MM.1S (cell line): ENCODE measurements around the gene GTF3C2.

Source experiments
- DNase-seq: peaks from one replicate; pipeline ENCODE4 v3.0.0-alpha.2; 2015
- H2AFZ ChIP-seq: fragments of 300-600 bp; sonication (generic); 2 replicates; pipeline ENCODE4 v1.6.0; 2016; ENCODE audit warnings: antibody characterized with exemption, low read length
- H3F3A ChIP-seq: fragments of 300-600 bp; sonication (generic); 2 replicates; pipeline ENCODE4 v1.6.1; 2016; ENCODE audit warnings: mild to moderate bottlenecking, antibody characterized with exemption, low read length, moderate library complexity, mixed read lengths; ENCODE audit not compliant: insufficient read depth
- H3K27ac ChIP-seq: fragments of 300-600 bp; sonication (generic); 2 replicates; pipeline ENCODE4 v1.5.1; 2016; ENCODE audit warnings: mild to moderate bottlenecking, low read length
- H3K27me3 ChIP-seq: fragments of 300-600 bp; sonication (generic); replicated peaks from 2 replicates; pipeline ENCODE4 v1.6.0; 2016; ENCODE audit warnings: low read length; ENCODE audit not compliant: insufficient read depth
- H3K36me3 ChIP-seq: fragments of 300-600 bp; sonication (generic); replicated peaks from 2 replicates; pipeline ENCODE4 v1.6.1; 2016; ENCODE audit warnings: mild to moderate bottlenecking, low read length, mixed read lengths; ENCODE audit not compliant: insufficient read depth
- H3K4me1 ChIP-seq: fragments of 300-600 bp; sonication (generic); 2 replicates; pipeline ENCODE4 v1.6.1; 2016; ENCODE audit warnings: low read length, mixed read lengths
- H3K4me2 ChIP-seq: fragments of 300-600 bp; sonication (generic); 2 replicates; pipeline ENCODE4 v1.6.0; 2016; ENCODE audit warnings: low read depth, low read length
- H3K4me3 ChIP-seq: fragments of 300-600 bp; sonication (generic); 2 replicates; pipeline ENCODE4 v1.5.1; 2016; ENCODE audit warnings: low read length, mixed read lengths
- H3K79me2 ChIP-seq: fragments of 300-600 bp; sonication (generic); 2 replicates; pipeline ENCODE4 v1.6.1; 2016; ENCODE audit warnings: mixed run types, low read length, mixed read lengths
- H3K9ac ChIP-seq: fragments of 300-600 bp; sonication (generic); 2 replicates; pipeline ENCODE4 v1.6.1; 2016; ENCODE audit warnings: low read length, mixed read lengths
- H3K9me2 ChIP-seq: fragments of 300-600 bp; sonication (generic); replicated peaks from 2 replicates; pipeline ENCODE4 v1.6.1; 2016; ENCODE audit warnings: mild to moderate bottlenecking, low read length, mixed read lengths; ENCODE audit not compliant: insufficient read depth
- H3K9me3 ChIP-seq: fragments of 300-600 bp; sonication (generic); replicated peaks from 2 replicates; pipeline ENCODE4 v1.6.1; 2016; ENCODE audit warnings: mild to moderate bottlenecking, low read length, mixed read lengths; ENCODE audit not compliant: insufficient read depth
- H4K20me1 ChIP-seq: fragments of 300-600 bp; sonication (generic); 2 replicates; pipeline ENCODE4 v1.6.1; 2016; ENCODE audit warnings: mild to moderate bottlenecking, low read length, moderate library complexity, mixed read lengths; ENCODE audit not compliant: insufficient read depth
- CTCF ChIP-seq: fragments of 300-600 bp; sonication (generic); IDR thresholded peaks from 2 replicates; pipeline ENCODE4 v1.5.1; 2016; ENCODE audit warnings: antibody characterized with exemption, low read length, mixed read lengths
- EZH2 ChIP-seq: fragments of 300-600 bp; sonication (generic); optimal IDR thresholded peaks from 2 replicates; pipeline ENCODE3; 2017; ENCODE audit warnings: low read depth, mild to moderate bottlenecking, antibody characterized with exemption, low read length, mixed read lengths
- EZH2phosphoT487 ChIP-seq: fragments of 300-600 bp; sonication (generic); IDR thresholded peaks from 2 replicates; pipeline ENCODE4 v1.6.1; 2018; ENCODE audit warnings: antibody characterized with exemption, low read length

GTF3C2 gene

DNA sequence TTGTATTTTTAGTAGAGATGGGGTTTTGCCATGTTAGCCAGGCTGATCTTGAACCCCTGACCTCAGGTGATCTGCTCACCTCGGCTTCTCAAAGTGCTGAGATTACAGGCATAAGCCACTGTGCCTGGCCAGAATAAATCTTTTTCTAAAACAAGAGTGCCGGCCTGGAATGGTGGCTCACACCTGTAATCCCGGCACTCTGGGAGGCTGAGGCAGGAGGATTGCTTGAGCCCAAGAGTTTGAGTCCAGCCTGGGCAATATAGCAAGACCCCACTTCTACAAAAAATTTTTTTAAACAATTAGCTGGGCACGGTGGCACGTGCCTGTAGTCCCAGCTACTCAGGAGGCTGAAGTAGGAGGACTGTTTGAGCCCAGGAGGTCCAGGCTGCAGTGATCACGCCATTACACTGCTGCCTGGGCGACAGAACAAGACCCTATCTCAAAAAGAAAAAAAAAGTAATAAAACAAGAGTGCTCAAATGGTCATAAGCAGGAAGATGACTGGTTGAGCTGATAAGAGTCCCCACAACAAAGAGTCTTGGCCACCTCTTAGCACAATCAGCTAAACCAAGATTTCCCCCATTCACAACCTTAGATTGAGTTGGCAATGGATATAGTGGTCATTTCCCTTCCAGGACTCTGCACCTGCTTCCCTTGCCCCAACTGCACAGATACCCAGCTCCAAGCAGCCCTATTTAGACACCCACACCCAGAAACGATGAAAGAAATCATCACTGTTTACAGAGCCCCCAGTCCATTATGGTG lies 42.5 kb downstream of the GTF3C2 start:
- no peak overlapping the region for H3K4me3 ChIP-seq
- H3K36me3 ChIP-seq: no peaks in the 10 kb centered on the region
- no peaks in the 10 kb centered on the region for H3F3A ChIP-seq
- DNase-seq: no peak
- H3K9me3 ChIP-seq: no peaks in the 10 kb centered on the region
- no peaks in the 10 kb centered on the region for H3K27me3 ChIP-seq
- no peaks in the 10 kb centered on the region for H3K79me2 ChIP-seq
- no peaks in the 10 kb centered on the region for H4K20me1 ChIP-seq
- H3K4me2 ChIP-seq: no peak overlapping the region
- no peak overlapping the region for H2AFZ ChIP-seq
- no peaks in the 10 kb centered on the region for H3K9me2 ChIP-seq
- H3K4me1 ChIP-seq: no peaks in the 10 kb centered on the region
- no peak for TF ChIP-seq CTCF
- H3K27ac ChIP-seq: no peak overlapping the region
- H3K9ac ChIP-seq: no peak overlapping the region

DNA sequence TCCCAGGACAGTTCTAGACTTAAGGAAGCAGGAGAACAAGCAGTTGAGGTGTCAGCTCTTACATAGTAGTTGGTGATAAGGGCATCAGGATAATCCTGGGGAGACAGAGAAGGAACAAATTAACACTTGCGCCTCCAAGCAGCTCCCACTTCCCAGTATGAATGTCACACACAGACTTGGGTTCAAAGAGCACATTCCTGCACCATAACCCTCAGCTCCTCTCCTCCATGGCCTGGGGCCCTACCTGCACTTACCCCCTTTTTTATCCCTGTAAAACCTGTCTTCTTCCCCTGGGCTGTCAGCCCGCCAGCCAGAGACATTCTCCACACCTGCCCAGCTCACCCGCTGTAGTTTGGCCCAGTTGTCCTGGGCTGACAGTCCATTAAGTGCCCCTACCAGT lies 44.4 kb downstream of the GTF3C2 start:
- Histone ChIP-seq H3K27me3 (no peaks in the 10 kb centered on the region), H3K9ac (no peak overlapping the region), H3K36me3 (no peaks in the 10 kb centered on the region), H3F3A (no peaks in the 10 kb centered on the region), H3K27ac (no peak overlapping the region), H3K9me3 (no peaks in the 10 kb centered on the region), H3K79me2 (no peaks in the 10 kb centered on the region), H3K4me3 (no peak overlapping the region), H3K4me2 (no peak overlapping the region), H4K20me1 (no peaks in the 10 kb centered on the region), H3K4me1 (no peaks in the 10 kb centered on the region), H2AFZ (no peak overlapping the region), H3K9me2 (no peaks in the 10 kb centered on the region)
- no peak for DNase-seq
- no peak for TF ChIP-seq EZH2phosphoT487
- TF ChIP-seq EZH2: no peak
- no peak for TF ChIP-seq CTCF

DNA sequence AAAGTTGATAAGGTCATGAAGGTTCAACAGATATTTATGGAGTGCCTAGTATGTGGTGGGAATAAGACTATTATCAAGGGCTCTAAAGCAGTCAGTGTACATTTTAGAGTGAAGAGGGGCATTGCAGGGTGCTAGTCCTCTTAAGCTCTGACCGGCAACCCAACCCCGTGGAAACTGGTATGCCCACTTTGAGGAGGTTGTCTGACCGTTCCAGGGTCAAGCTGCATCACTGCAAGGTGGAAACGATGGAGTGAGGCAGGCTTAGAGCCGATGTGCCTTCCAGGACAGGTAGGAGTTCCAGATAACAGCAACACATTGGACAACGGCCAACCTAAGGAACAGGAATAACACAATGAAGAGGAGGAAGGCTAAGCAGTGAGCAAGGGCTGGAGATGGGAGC lies 46.9 kb downstream of the GTF3C2 start:
- no peaks in the 10 kb centered on the region for H3K79me2 ChIP-seq
- no peak overlapping the region for H3K4me3 ChIP-seq
- no peaks in the 10 kb centered on the region for H4K20me1 ChIP-seq
- no peaks in the 10 kb centered on the region for H3K36me3 ChIP-seq
- H2AFZ ChIP-seq: no peak overlapping the region
- H3K9me2 ChIP-seq: no peaks in the 10 kb centered on the region
- no peaks in the 10 kb centered on the region for H3K27me3 ChIP-seq
- H3K27ac ChIP-seq: no peak overlapping the region
- no peak for DNase-seq
- no peak overlapping the region for H3K9ac ChIP-seq
- H3K4me2 ChIP-seq: no peak overlapping the region
- H3K9me3 ChIP-seq: no peaks in the 10 kb centered on the region
- TF ChIP-seq CTCF: no peak
- TF ChIP-seq EZH2: no peak
- TF ChIP-seq EZH2phosphoT487: no peak
- H3F3A ChIP-seq: no peaks in the 10 kb centered on the region
- H3K4me1 ChIP-seq: no peaks in the 10 kb centered on the region
